ENCODE data around the gene FKRP. TPM values are rescaled to one million over a fixed set of nuclear protein-coding genes. Genes with fewer than 3 reads are reported as not detected.

FKRP gene
- total and polyA plus RNA-seq, 2 of the 13 experiments (the other 11 are each of a cell fraction or from before 2014, with no cell fraction given), result 7.3 to 9.8 TPM

DNA sequence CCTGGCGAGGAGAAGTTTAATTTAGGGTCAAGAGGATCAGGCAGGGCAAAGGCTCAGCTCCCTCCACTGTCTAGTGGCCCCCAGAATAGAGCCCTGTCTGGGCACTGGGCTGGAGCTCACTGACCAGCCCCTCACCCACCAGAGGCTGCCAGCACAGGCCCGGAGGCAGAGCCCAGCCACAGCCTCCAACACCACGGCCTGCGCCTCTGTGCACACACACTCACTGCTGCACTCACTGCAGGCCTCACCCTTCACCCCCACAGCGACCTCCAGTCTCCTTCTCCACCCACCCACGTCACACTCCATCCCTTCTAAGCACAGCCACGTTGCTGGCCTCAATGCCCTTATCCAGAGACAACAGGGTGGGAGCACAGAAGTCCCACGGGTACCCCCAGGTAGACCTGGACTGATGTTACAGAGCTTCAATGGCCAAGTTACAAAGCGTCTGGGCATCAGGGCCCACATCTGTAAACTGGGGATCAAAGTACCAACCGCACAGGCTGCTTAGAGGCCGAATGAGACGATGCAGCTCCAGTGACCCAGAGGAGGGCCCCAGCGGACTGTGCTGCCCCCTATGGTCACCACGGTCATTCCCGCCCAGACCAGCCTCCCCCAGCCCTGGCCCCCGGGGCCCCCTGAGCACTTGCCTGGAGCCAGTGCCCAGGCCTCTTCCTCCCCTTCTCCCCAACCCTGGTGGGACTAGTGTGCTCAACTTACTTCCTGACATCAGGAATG is 24.4 kb upstream of the FKRP start (continued):
- TF ChIP-seq, protein P1, sequence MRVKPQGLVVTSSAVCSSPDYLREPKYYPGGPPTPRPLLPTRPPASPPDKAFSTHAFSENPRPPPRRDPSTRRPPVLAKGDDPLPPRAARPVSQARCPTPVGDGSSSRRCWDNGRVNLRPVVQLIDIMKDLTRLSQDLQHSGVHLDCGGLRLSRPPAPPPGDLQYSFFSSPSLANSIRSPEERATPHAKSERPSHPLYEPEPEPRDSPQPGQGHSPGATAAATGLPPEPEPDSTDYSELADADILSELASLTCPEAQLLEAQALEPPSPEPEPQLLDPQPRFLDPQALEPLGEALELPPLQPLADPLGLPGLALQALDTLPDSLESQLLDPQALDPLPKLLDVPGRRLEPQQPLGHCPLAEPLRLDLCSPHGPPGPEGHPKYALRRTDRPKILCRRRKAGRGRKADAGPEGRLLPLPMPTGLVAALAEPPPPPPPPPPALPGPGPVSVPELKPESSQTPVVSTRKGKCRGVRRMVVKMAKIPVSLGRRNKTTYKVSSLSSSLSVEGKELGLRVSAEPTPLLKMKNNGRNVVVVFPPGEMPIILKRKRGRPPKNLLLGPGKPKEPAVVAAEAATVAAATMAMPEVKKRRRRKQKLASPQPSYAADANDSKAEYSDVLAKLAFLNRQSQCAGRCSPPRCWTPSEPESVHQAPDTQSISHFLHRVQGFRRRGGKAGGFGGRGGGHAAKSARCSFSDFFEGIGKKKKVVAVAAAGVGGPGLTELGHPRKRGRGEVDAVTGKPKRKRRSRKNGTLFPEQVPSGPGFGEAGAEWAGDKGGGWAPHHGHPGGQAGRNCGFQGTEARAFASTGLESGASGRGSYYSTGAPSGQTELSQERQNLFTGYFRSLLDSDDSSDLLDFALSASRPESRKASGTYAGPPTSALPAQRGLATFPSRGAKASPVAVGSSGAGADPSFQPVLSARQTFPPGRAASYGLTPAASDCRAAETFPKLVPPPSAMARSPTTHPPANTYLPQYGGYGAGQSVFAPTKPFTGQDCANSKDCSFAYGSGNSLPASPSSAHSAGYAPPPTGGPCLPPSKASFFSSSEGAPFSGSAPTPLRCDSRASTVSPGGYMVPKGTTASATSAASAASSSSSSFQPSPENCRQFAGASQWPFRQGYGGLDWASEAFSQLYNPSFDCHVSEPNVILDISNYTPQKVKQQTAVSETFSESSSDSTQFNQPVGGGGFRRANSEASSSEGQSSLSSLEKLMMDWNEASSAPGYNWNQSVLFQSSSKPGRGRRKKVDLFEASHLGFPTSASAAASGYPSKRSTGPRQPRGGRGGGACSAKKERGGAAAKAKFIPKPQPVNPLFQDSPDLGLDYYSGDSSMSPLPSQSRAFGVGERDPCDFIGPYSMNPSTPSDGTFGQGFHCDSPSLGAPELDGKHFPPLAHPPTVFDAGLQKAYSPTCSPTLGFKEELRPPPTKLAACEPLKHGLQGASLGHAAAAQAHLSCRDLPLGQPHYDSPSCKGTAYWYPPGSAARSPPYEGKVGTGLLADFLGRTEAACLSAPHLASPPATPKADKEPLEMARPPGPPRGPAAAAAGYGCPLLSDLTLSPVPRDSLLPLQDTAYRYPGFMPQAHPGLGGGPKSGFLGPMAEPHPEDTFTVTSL (CRISPR knock-in tag; IDR thresholded peaks at IDR 0.05; ENCODE audit: borderline replicate concordance), result no peak
- TF ChIP-seq, protein P2, sequence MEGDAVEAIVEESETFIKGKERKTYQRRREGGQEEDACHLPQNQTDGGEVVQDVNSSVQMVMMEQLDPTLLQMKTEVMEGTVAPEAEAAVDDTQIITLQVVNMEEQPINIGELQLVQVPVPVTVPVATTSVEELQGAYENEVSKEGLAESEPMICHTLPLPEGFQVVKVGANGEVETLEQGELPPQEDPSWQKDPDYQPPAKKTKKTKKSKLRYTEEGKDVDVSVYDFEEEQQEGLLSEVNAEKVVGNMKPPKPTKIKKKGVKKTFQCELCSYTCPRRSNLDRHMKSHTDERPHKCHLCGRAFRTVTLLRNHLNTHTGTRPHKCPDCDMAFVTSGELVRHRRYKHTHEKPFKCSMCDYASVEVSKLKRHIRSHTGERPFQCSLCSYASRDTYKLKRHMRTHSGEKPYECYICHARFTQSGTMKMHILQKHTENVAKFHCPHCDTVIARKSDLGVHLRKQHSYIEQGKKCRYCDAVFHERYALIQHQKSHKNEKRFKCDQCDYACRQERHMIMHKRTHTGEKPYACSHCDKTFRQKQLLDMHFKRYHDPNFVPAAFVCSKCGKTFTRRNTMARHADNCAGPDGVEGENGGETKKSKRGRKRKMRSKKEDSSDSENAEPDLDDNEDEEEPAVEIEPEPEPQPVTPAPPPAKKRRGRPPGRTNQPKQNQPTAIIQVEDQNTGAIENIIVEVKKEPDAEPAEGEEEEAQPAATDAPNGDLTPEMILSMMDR (CRISPR knock-in tag; IDR thresholded peaks at IDR 0.05), result peak; percentile 60
- TF ChIP-seq FLYWCH1 (CRISPR knock-in tag; IDR thresholded peaks at IDR 0.05) (no peak), HOXA3 (CRISPR knock-in tag; IDR thresholded peaks at IDR 0.05) (peak; percentile 51; the same call in 1 of the 2 replicates), POLR2AphosphoS5 (IDR thresholded peaks at IDR 0.05; ENCODE audit: low read depth, low read length) (no peak), AKAP8 (CRISPR knock-in tag; IDR thresholded peaks at IDR 0.05) (no peak), ZNF792 (CRISPR knock-in tag; IDR thresholded peaks at IDR 0.05) (no peak), NKX3-1 (CRISPR knock-in tag; IDR thresholded peaks at IDR 0.05) (no peak), ZNF382 (CRISPR knock-in tag; IDR thresholded peaks at IDR 0.05; ENCODE audit: borderline replicate concordance) (no peak), ZNF251 (CRISPR knock-in tag; IDR thresholded peaks at IDR 0.05) (no peak), WIZ (CRISPR knock-in tag; IDR thresholded peaks at IDR 0.05) (no peak), XRCC5 (optimal IDR thresholded peaks at IDR 0.05; ENCODE audit: low read length) (peak; percentile 23), ZMAT3 (CRISPR knock-in tag; conservative IDR thresholded peaks at IDR 0.05) (no peak), KAT8 (CRISPR knock-in tag; IDR thresholded peaks at IDR 0.05) (no peak), SNAPC2 (CRISPR knock-in tag; IDR thresholded peaks at IDR 0.05) (no peak), PRDM4 (CRISPR knock-in tag; IDR thresholded peaks at IDR 0.05; ENCODE audit: borderline replicate concordance) (no peak), ZFP37 (CRISPR knock-in tag; IDR thresholded peaks at IDR 0.05; ENCODE audit: borderline replicate concordance) (no peak), ZNF225 (CRISPR knock-in tag; IDR thresholded peaks at IDR 0.05) (no peak), JUND (CRISPR knock-in tag; IDR thresholded peaks at IDR 0.05) (no peak)
